HEK293T (cell line): ENCODE measurements around the gene CATSPERD.

Source experiments
- BHLHE40 ChIP-seq: fragments of 450-650 bp; IDR thresholded peaks from 2 replicates; pipeline ENCODE4 v1.6.1; 2016; ENCODE audit warnings: mild to moderate bottlenecking, moderate library complexity, borderline replicate concordance
- NFRKB ChIP-seq: fragments of 450-650 bp; IDR thresholded peaks from 2 replicates; pipeline ENCODE4 v1.6.1; 2016; ENCODE audit warnings: mild to moderate bottlenecking, moderate library complexity
- TARDBP ChIP-seq: fragments of 450-650 bp; IDR thresholded peaks from 2 replicates; pipeline ENCODE4 v1.6.1; 2016
- ZNF384 ChIP-seq: fragments of 450-650 bp; IDR thresholded peaks from 2 replicates; pipeline ENCODE4 v1.6.1; 2016
- TF ChIP-seq, protein P1 (sequence below): fragments of 450-650 bp; IDR thresholded peaks from 2 replicates; pipeline ENCODE4 v1.6.1; 2016

DNA sequence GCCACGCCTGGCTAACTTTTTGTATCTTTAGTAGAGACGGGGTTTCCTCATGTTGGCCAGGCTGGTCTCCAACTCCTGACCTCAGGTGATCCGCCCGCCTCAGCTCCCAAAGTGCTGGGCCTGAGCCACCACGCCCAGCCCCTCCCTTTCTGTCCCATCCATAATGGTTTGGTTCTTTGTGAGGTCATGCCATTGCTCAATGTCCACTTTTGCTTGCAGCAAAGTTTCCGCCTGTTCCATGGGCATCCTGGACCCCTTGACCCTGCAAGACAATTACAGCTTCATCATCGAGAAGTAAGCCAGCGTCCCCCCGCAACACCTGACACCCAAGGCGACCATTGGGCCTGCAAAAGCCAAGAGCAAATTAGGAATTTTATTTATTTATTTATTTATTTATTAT lies 47.5 kb downstream of the CATSPERD start:
- TF ChIP-seq, protein P1, sequence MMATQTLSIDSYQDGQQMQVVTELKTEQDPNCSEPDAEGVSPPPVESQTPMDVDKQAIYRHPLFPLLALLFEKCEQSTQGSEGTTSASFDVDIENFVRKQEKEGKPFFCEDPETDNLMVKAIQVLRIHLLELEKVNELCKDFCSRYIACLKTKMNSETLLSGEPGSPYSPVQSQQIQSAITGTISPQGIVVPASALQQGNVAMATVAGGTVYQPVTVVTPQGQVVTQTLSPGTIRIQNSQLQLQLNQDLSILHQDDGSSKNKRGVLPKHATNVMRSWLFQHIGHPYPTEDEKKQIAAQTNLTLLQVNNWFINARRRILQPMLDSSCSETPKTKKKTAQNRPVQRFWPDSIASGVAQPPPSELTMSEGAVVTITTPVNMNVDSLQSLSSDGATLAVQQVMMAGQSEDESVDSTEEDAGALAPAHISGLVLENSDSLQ: no peak
- no peak for TF ChIP-seq ZNF384
- no peak for TF ChIP-seq NFRKB
- TF ChIP-seq TARDBP: no peak
- TF ChIP-seq BHLHE40: no peak
